ENCODE results near the gene PDE11A.

DNA sequence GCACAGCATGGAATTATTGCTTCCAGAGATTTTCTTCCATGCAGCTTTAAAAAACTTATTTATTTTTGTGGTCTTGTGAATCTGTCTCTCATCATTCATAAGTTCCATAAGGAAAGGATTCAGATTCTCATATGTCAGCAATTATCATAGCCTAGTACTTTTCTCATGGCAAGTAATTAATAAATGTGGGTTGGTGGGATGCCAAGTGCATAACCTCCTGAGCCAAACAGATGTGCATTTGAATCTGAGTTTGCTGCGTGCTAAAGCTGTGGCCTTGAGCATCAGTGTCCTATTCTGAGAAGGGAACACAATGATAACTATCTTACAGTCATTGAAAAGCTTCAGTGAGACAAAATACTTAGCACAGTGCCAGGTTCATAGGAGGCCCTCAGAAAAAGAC, 331.9 kb downstream of the PDE11A start:
- TF ChIP-seq POLR2A (IDR thresholded peaks at IDR 0.05) = no peak
- TF ChIP-seq, protein P1, sequence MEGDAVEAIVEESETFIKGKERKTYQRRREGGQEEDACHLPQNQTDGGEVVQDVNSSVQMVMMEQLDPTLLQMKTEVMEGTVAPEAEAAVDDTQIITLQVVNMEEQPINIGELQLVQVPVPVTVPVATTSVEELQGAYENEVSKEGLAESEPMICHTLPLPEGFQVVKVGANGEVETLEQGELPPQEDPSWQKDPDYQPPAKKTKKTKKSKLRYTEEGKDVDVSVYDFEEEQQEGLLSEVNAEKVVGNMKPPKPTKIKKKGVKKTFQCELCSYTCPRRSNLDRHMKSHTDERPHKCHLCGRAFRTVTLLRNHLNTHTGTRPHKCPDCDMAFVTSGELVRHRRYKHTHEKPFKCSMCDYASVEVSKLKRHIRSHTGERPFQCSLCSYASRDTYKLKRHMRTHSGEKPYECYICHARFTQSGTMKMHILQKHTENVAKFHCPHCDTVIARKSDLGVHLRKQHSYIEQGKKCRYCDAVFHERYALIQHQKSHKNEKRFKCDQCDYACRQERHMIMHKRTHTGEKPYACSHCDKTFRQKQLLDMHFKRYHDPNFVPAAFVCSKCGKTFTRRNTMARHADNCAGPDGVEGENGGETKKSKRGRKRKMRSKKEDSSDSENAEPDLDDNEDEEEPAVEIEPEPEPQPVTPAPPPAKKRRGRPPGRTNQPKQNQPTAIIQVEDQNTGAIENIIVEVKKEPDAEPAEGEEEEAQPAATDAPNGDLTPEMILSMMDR (IDR thresholded peaks at IDR 0.05) = no peak

Measured in transverse colon (tissue), 3 donors.